Ecto neural progenitor cell (in vitro differentiated cells): Measurements from ENCODE around the gene GPC6.

Source experiments
- DNase-seq: peaks from one replicate; pipeline ENCODE4 v3.0.0-alpha.2; 2018; ENCODE audit warnings: low spot score

GPC6 gene

DNA sequence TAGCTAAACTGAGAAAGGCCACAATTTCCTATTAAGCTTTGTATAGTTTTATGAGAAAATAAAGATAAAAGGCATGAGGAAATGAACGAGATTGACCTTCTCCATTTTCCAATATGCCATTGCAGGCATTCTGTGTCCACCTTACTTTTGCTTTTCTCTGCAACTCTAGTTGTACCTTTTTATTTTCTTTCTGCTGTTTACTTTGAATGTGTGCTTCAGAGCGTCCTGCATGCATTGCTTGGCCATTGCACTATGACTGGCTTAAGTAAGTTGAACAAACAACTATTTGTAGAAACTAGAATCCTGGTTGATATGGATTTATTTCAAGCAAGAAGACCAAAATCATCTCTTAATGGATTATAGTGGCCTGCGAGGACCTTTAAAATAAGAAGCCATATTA lies 510.3 kb downstream of the GPC6 start:
- no peak for DNase-seq

GRCh38 chr13:93740334-93740733 lies 513.7 kb downstream of the GPC6 start:
- DNase-seq, result no peak

GRCh38 chr13:93744033-93744432 lies 517.4 kb downstream of the GPC6 start:
- DNase-seq, result no peak

- DNase-seq, result no peak
These were observed 518.3 kb downstream of the GPC6 start for GRCh38 chr13:93744886-93745285.

GRCh38 chr13:93745884-93746283 lies 519.3 kb downstream of the GPC6 start:
- DNase-seq, result no peak

- DNase-seq, result no peak
These were observed 520.0 kb downstream of the GPC6 start for GRCh38 chr13:93746589-93746988.

- DNase-seq, result no peak
These were observed 524.1 kb downstream of the GPC6 start for GRCh38 chr13:93750676-93751075.

- DNase-seq, result no peak
These were observed 524.5 kb downstream of the GPC6 start for GRCh38 chr13:93751117-93751516.

DNA sequence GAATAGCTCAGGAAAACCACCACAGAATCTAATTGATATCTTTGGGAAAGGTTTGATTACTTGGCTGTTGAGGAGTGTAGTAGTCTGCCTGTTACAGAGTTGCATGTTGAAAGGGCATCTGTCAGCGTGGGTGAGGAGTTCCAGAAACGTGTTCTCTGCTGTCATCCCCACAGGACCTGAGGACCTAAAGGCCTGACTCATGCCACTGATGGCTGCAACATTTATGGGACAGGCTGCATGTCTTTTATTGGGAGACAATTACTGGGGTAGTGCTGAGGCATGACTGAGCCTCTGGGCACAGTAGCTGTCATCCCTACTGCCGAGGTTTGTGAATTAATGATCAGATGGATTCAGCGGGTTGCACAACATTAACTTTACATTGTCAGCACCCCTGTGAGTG lies 525.9 kb downstream of the GPC6 start:
- DNase-seq, result no peak

- no peak for DNase-seq
These were observed 527.0 kb downstream of the GPC6 start for GRCh38 chr13:93753639-93754038.

DNA sequence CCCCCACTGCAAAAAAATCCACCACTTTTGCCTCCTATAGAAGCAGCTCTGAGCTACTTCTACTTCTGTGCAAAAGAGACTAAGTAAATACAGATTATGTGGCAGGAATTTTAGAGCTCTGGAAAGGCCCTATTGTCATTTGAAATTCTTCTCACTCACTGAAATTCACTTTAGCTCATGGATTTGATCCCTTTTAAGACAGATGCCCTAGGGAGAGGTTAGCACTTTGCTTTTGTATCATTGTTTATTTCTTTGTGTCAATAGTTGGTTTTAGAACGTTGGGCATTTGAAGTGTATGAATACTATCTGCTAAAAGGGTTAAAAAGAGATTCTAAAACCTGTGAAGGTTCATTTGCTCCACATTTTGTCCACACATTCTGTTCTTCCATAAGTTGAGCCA lies 528.7 kb downstream of the GPC6 start:
- no peak for DNase-seq

DNA sequence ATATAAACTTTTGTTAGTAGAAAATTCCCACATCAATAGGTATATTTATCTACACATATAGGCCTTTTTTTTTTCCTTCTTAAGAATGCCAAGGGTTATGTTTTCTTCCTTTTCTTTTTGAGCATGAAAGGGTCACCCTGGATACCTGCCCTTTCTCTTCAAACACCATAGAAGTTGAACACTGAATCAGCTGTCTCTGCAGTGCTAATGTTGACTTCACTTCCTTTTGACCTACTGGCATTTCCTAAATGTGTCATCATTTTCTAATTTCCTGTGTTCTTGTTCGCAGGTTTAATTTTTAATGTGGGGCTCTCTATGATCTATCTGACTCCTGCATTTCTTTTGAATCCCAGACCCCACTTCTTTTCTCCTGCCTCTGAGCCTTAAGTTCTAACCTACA lies 532.0 kb downstream of the GPC6 start:
- DNase-seq, result no peak

- DNase-seq, result no peak
These were observed 536.3 kb downstream of the GPC6 start for GRCh38 chr13:93762708-93763426.

GRCh38 chr13:93765062-93765461 lies 538.5 kb downstream of the GPC6 start:
- no peak for DNase-seq

GRCh38 chr13:93765811-93766210 lies 539.2 kb downstream of the GPC6 start:
- DNase-seq, result no peak

- DNase-seq, result no peak
These were observed 540.1 kb downstream of the GPC6 start for GRCh38 chr13:93766719-93767118.

DNA sequence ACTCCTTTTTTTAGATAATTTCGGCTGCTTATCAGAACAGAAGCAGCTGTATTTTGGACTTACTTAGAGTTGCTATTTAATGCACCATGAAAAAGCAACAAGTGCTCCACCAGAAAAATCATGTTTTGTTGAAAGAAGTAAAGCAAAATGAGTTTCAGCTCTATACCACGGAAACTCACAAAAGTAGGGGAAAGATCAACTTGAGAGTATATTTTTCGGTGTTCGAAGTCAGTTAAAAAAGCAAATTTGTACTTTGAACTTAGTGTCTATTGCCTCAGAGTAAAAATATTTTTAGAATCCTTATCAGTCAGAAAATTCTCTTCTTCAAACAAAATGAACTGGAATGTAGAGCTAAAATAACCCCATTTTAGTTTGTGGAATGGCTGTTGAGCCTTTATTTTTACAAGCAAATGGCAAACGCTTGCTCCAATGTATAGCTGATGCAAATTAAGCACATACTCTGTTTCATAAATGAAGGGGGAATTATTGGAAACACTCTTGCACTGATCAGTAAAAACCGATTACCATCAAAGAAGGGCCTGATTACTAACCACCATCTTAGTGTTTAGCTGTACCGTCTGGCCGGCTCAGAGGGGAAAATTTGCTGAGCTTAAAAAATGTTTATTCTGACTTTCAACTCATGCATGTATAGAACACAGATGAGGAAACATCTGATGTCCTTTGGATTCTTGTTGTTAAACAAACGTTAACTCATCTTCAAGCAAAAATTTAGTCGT lies 540.7 kb downstream of the GPC6 start:
- no peak for DNase-seq

DNA sequence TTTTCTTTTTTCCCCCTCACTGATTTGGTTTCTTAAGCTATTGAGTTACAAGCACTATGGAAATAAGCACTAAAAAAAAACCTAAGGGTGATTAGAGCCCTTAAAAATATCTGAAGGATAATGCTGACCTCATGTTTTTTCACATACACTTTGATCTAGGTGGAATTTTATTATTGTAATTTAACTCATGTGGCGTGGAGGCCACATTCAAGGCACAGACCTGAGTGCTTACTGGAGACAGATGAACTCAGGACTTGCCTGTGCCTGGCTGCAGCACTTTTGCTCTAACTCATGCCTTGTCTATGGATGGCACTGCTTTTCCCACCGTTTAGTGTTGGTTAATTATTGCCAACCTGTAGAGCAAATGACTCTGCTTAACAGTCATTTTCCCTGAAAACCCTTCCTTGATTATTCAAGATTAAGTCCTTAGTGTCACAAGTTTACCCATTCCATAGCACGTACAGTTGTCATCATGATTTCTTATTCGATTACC lies 541.4 kb downstream of the GPC6 start:
- DNase-seq, result no peak

DNA sequence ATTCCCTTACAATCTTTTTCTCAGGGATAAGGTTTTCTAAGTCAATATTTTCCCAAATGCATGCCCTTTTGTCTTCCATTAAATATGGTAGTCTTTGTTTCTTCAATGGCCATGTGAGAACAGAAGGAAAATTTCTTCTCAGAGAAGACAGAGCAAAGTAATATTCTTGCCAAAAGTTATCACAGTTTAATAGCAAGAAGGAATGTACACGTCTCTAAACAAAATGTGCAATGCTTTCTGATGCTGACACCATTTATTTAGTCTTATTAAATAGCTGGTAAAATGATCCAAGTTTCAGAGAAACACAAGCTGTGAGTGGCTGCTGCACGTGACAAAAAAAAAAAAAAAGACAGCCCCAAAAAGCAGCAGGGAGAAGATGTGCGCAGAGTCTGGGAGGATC lies 542.5 kb downstream of the GPC6 start:
- DNase-seq, result no peak

DNA sequence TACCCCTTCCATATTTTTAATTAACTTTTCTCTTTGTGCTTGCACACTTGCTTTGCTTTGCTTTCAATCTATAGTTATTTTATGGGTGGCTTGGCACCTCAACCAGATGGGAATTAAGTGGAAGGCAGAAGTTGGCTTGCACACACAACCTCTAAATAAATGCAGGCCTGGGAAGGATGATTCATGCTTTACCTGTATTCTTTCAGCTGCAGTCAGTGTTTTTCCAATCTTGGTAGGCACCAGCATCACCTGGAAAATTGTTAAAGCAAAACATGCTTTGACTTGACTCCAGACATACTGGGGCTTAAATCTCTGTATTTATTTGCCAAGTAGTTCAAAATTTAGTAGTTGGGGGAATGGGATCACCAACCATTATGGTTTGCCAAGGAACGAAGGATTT lies 543.0 kb downstream of the GPC6 start:
- no peak for DNase-seq

DNA sequence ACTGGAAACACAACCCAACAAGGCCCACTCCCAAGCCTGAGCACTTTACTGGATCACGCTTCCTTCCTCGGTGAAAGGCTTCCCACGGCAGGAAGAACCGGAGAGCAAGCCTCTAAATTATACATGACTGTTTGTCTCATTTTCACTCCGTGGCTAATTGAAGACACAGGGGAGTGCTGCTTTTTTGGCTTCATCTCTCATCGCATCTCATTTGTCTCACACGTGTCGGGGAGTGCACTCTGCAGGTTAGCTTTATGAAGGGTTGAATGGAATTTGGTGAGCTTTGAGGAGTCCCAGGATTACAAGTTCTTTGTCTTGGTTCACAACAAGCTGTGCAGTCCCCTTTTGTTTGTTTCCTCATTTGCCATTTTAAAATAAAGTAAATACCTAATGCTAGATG lies 544.6 kb downstream of the GPC6 start:
- peak; percentile 55 for DNase-seq

GRCh38 chr13:93771782-93772181 lies 545.2 kb downstream of the GPC6 start:
- DNase-seq, result no peak

GRCh38 chr13:93774506-93774905 lies 547.9 kb downstream of the GPC6 start:
- no peak for DNase-seq

GRCh38 chr13:93775027-93775426 lies 548.4 kb downstream of the GPC6 start:
- no peak for DNase-seq
